GM19438 (cell line): Measurements from ENCODE around the gene HMGN4.
"Not testable (repeated sequence)": the region's sequence is repeated elsewhere in the genome, so short reads cannot be mapped to it uniquely, and the experiment has no call there.

ENCODE experiments used
- ATAC-seq: cut with Tn5 transposase; IDR thresholded peaks from one replicate; pipeline ENCODE4 v1.9.1; 2021; ENCODE audit warnings: low read depth; ENCODE audit not compliant: unreplicated experiment

Gene HMGN4

DNA sequence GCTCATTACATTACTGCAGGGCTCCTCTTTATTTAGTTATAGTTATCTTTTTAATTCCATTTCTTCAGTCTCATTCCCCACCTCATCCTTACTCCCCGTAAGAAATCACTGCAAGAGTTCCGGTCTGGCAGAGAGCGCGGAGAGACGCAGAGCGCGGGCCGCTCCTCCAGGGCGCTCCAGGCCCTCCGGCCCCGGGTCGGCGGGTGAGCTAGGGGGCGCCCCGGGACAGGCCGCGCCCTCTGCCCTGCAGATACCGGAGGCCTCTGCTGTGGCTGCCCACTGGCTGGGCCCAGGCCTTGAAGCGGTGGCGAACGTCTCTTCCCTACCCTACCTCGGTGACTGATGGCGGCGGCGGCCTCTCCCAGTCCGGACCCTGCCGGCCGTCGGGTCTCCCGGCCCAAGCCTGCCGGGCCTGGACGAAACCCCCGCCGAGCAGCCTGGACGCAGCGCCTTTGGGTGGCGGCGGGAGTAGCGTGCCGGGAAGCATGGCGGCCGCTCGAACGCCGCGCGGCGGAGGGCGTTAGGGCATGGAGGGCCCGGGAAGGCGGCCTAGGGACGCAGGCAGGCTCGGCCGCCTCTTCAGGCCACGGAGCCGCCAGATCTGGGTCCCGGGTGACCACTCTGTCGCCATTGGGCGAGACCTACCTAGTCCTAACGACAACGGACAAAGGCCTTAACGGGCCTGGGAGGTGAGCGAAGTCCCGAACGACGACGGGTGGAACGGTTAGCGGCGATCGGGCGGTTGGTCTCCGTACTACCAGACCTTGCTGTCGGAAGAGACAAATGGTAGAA lies 16.4 kb upstream of the HMGN4 start:
- ATAC-seq = peak; percentile 72

DNA sequence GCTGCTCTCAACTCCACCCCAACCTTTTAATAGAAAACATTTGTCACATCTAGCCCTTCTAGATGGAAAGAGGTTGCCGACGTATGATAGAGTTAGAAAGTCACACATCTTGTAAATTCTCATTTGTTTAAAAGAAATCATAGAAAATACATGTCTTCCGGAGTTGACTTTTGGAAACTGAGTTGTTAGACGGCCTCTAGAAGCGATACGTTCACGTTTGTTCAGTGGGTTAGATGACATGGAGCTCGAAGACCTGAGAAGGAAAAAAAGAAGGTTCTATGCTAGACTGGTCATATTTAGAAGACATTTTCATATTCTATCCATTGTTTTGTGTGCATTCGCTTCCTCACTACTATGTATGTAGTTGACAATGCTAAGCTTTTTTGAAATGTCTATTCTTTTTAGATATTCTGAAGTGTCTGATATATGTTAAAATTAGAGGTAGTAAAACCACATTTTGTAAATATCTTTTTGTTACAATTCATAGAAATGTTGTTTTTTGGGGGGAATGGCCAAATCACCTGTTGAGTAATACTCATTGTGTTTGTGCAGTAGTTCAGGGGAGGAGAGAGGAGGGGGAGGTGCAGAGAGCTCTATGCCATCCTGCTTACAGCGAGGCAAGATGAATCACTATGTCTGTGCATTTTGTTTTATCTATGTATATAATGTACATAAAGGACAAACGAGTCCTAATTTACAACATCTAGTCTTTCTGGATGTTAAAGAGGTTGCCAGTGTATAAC lies 15.5 kb upstream of the HMGN4 start:
- ATAC-seq = not testable (repeated sequence)

DNA sequence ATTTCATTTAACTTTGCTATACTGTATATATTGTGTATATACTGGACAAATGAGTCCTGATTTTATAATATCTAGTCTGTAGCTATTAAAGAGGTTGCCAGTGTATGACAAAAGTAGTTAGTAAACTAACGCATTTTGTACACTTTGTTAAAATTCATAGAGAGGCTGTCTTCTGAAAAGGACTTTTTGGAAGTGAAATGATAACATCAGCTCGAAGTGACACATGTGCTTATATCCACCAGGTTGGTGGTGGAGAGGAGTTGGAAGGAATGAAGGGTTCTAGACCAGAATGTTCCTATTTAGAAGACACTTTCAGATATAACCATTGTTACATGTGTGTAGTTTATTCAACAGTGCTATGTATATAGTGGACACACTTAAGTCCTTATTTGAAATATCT lies 13.9 kb upstream of the HMGN4 start:
- not testable (repeated sequence) for ATAC-seq

DNA sequence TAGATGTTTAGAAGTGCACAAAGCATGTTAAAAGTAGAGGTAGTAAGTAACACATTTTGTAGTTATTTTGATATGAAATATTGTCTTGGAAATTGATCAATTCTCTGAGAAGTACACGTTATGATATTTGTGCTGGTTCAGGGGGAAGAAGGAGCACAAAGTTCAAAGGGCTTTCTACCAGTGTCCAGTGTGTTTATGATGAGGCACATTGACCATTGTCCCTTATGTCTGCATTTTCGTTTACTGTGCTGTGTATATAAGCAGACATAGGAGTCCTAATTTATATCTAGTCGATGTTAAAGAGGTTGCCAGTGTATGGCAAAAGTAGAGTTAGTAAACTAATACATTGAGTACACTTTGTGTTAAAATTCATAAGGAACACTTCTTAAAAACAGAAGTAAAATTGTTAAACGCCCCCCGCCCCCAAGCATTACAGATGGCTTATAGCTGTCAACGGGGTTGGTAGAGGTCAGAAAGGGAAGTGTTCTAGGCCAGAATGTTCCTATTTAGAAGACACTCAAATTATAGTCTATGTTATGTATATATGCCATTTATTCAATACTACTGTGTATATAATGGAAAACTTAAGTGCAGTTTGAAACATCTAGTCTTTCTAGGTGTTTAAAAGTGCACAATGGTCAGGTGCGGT lies 13.3 kb upstream of the HMGN4 start:
- ATAC-seq = no peak

DNA sequence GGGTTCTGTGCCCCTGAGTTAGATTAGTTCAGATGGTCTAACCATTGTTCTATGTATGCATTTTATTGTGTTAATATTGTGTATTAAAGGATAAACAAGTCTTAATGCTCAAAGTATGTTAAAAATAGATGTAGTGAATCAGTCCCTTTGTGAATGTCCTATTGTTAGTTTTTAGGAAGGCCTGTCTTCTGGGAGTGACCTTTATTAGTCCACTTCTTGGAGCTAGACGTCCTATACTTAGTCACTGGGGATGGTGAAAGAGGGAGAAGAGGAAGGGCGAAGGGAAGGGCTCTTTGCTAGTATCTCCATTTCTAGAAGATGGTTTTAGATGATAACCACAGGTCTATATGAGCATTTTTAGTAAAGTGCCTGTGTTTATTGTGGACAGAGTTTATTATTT lies 12.3 kb upstream of the HMGN4 start:
- no peak for ATAC-seq

DNA sequence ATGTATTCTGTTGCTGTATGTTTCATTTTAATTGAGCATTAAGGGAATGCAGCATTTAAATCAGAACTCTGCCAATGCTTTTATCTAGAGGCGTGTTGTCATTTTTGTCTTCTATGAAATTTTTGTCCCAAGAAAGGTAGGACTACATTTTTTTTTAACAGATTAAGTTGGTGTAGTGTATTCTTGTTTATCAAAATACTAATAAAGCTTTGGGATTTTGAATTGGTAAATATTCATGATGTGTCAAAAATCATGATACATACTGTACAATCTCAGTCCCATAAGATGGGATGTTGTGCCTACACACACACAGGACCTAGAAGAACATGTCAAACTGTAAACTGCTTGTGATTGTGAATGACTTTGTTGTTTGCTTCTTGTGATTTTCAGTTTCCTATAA lies 11.2 kb upstream of the HMGN4 start:
- no peak for ATAC-seq

DNA sequence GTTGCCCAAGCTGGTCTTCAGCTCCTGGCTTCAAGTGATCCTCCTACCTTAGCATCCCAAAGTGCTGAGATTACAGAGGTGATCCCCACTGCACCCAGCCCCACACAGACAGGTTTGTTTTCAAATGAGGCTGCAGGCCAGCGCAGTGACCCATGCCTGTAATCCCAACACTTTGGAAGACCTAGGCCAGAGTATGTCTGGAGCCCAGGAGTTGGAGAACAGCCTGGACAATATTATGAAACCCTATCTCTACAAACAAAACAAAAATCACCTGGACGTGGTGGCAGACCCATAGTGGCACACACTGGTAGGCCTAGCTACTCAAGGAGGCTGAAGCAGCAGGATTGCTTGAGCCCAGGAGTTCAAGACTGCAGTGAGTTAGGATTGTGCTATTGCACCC lies 8.0 kb upstream of the HMGN4 start:
- ATAC-seq = no peak

DNA sequence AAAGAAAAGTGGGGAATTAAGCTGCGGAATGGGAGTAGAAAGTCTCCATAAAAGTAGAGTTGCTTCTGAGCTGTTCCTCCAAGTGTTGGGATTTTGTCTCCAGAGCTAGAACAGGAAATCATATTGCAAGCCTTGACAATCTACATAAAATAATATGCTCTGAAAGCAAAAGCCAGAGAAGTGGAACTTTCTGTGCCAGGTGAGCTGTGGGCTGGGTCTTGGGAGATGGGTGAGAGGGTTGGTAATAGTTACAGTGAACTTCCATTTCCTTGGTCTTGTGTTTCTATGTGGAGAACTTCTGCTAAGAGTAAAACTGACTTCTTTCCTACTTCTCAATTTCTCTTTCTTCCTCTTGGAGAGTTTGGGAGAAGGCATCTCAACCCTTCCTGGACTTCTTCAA lies 6.3 kb upstream of the HMGN4 start:
- no peak for ATAC-seq

DNA sequence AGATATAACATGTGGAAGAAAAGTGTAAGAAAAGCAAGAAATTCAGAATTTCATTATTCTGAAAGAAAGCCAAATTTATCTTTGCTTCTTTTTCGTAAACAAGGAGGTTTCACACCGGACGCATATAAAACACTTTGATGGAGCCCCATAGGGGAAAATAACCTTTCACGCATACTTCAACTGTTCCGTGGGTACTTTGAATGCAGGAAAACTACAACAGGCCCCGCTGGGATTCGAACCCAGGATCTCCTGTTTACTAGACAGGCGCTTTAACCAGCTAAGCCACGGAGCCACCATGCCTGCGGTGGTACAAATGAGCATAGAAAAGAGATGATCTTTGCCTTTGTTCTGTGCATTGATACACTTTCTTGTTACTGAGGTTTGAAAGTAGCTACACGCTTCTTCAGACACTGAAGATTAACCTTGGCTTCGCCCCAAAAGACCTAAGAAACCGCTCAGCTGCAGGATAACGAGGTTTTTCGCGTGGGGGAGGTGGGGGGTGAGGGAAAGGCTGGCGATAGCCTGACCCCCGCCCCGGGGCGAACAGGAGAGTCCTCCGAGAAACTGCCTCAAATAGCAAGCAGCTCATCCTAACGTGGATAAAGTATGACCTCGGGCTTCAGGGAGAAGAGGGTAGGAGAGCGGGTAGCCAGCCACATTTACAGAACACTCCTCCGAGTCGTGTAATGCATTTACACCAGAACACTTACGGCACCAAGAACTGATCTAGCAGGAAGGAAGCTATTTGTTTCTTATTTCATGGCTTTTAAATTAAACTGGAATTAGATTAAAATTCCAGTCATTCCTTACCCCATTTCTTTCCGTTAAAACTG lies 5.3 kb upstream of the HMGN4 start:
- ATAC-seq = no peak

DNA sequence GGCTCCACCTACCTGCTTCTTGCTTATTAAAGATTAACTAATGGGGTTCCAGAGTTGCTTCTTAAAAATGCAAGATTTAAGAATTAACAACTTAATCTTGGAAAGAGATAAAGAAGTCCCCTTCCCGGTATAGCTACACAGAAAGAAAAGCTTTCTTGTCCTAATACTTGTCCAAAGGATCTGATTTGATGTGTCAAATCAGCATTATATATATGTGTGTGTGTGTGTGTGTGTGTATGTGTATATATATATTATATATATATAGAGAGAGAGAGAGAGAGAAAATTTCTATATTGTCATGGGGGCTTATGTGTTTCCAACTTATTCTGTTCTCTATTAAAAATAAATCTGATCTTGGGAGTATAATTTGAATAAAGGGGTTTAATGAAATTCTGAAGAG lies 4.6 kb upstream of the HMGN4 start:
- no peak for ATAC-seq

DNA sequence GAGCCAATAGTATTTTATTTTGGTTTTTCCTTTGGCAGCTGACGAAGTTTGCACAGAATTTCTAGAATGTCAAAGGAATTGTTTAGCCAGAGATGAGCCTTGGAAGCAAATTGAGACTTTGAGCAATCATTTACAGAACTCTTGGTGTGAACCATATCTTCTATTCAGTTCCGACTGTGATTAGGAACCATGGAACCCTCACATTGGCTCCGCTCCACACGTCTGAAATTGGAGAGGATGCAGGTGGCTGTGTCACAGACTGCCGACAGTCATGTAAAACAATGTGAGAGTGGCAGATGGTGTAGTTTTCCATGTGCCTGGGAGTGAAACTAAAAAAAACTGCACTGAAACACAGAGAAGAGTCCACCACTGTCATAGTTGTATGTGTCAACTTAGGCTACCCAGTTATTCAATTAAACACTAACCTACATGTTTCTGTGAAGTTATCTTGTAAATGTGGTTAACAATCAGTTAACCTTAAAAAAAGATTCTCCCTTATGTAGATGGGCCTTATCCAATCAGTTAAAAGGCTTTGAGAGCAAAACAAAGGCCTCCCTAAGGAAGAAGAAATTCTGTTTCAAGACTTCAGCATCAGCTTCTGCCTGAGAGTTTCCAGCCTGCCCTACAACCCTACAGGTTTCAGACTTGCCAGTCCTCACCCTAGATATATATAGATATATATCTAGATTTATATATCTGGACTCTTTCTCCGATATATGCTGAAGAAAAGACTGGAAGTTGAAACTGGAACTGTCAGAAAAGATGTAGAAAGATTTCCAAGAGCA lies 3.3 kb upstream of the HMGN4 start:
- ATAC-seq = no peak

DNA sequence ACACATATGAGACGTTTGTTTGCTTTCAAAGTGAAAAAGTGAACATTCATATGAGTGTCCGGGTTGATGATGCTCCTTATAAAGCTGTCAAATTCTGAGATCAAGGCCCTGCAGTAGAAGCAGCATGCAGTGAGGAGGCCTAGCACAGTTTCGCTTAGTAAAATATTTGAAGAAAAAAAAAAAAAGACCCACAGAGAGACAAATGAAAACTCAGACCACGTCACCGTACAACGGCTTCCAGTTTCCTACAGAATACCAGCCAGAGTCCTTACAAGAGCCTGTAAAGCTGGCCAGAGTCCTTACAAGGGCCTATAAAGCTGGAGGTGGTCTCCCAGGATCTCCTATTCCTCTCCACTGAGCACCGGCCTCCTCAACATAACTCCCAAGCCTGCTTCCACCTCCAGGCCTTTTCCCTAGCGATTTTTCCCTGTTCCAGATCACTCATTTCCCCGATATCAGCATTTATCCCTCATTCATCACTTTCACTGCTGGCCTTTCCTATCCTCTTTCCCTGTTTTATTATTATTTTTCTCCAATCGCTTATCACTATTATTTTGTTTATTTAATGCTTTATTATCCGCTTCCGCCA lies 1.5 kb upstream of the HMGN4 start:
- no peak for ATAC-seq

DNA sequence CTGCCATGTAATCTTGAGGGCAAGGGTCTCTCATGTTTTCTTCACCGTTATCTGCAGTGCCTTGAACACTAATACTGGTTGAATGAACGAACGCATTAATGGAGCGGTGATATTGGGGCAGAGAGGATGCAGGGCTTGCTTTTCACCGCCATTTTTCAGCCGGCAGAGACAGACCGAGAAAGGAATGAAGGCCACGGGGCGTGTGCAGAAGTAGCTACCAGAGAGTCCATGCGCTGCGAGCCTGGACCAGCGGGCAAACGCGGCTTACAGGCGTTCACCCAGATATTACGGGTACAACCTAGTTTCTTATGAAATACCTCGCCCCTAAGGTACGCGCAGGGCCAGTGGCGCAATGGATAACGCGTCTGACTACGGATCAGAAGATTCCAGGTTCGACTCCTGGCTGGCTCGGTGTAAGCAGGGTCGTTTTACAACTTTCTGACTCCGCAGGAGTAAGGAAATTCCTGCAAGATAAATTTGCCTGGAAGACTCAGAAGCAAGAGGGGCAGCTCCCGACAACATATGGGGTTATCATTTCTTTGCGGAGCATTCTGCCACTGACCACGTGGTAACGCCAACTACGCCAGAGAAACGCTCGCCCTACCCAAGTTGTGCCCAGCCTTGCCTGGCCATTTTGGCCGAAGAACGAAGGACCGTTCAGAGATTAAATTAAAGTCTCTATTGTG lies 863 bp upstream of the HMGN4 start:
- ATAC-seq = peak; percentile 38

DNA sequence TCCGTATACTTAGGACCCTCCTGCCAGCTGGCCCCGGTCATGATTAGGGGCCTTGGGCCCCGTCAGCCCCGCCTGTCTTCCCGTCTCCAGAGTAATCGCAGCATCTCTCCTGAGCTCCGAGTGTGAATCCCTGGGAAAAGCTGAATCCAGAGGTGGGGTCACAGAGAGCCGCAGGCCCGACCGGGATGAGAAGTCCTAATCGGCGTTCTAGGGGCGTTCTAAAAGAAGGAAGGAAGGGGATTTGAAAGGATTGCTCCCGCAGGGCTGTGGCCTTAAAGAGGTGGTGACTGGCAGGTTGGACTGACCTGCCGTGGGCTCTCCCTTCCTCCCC lies 371 bp downstream of the HMGN4 start:
- ATAC-seq = no peak

DNA sequence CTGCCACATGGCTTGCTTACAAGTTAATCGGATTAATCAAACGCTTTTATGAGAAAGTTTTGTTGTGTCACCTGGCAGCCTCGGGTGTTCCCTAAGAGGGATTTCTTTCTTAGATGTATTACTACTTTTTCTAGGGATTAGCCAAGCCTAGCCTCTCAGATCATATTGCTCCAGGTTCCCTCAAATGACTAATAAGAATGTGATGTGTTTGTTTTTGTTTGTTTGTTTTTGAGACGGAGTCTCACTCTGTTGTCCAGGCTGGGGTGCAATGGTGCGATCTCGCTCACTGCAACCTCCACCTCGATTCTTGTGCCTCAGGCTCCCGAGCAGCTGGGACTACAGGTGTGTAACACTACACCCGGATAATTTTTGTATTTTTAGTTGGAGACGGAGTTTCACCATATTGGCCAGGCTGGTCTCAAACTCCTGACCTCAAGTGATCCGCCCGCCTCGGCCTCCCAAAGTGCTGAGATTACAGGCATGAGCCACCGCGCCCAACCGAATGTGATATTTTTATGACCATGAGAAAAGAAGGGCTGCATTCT lies 977 bp downstream of the HMGN4 start:
- ATAC-seq = no peak

DNA sequence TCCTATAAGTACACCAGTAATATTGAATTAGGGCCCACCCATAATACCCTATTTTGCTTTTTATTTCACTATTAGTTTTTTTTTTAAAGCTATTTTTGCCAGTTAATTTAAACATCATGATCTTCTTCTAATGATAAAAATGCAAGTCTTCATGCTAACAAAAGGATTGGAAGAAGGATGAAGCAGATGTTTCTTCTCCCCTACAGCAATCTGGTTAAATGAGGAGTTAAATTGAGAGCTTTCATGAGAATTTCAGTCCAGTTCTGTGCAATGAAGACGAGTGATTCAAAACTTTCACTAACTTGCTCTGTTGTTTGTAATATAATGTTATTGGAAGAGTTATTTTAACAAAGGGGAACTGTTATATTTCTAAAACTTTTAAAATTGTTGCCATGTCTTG lies 3.4 kb downstream of the HMGN4 start:
- ATAC-seq = no peak

DNA sequence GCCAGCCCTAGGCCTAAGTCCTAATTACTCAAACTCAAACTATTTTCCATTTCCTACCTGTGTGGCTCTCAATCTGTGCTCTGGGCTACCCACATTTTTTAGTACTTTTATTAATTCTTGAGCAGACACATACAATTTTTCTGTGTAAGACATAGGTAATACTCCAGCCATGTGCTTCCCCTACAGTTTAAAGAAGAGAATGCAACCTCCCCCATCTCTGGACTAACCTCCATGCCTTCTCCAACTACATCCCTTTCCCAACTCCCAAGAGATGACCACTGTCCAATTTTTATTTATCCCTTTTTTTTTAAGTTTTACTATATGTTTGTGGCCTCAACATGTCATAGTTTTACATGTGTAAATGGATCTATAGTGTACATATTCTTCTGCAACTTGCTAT lies 5.8 kb downstream of the HMGN4 start:
- no peak for ATAC-seq

DNA sequence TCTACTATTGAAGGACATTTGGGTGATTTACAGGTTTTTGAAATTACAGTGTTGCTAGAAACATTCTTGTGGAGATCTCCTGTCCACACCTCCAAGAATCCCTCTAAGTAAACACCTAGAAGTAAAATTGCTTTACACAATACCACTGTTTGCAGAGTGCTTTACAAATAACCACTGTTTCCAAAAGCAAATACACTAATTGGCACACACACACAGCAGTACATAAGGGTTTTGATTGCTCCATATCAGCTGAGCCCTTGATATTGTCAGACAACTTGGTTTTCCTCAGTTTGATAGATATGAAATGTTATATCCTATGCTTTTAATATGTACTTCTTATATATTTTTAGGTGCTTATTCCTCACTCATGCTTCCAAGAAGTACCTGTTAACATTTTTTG lies 6.3 kb downstream of the HMGN4 start:
- no peak for ATAC-seq

DNA sequence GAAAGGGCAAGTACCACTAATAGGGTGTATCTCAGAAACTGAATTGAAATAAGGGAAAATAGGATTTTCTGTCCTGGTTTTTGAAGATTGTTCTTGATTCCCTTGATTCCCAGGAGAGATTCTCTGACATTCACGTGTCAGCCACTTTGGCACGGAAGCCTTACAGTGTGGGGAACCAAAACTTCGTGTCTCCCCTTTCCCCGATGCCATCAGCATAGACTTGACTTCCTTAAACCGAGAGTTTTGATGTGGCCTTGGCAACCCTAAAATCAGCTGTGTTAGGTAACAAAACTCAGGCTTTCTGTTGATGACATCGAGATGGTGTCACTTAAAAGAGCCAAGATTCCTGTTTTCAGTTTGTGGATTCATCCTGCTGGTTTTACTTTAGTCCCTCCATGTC lies 7.5 kb downstream of the HMGN4 start:
- ATAC-seq = no peak
